OCI-LY1 (cell line): ENCODE data around the gene CNTN1.

Source experiments
- H2AFZ ChIP-seq: fragments of 200-600 bp; sonication (generic), shearing (Covaris generic); 2 replicates; pipeline ENCODE4 v1.6.0; 2014; ENCODE audit warnings: antibody characterized with exemption, mild to moderate bottlenecking, low read length
- H3F3A ChIP-seq: fragments of 200-600 bp; sonication (generic), shearing (Covaris generic); 2 replicates; pipeline ENCODE4 v1.6.0; 2014; ENCODE audit warnings: mild to moderate bottlenecking, antibody characterized with exemption, low read length, moderate library complexity; ENCODE audit not compliant: insufficient read depth
- H3K27ac ChIP-seq: fragments of 200-600 bp; sonication (generic); 2 replicates; pipeline ENCODE4 v1.5.1; 2014; ENCODE audit warnings: low read length, mixed run types, mild to moderate bottlenecking, low read depth; ENCODE audit not compliant: poor library complexity, severe bottlenecking
- H3K27me3 ChIP-seq: fragments of 200-600 bp; sonication (generic); 2 replicates; pipeline ENCODE4 v1.6.0; 2014; ENCODE audit warnings: antibody characterized with exemption, mild to moderate bottlenecking, low read length, moderate library complexity; ENCODE audit not compliant: insufficient read depth
- H3K36me3 ChIP-seq: fragments of 200-600 bp; sonication (generic); 2 replicates; pipeline ENCODE4 v1.6.1; 2014; ENCODE audit warnings: mild to moderate bottlenecking, antibody characterized with exemption, low read length, moderate library complexity, mixed read lengths; ENCODE audit not compliant: insufficient read depth
- H3K4me1 ChIP-seq: fragments of 200-600 bp; sonication (generic); 2 replicates; pipeline ENCODE4 v1.5.1; 2014; ENCODE audit warnings: mild to moderate bottlenecking, low read length, moderate library complexity; ENCODE audit not compliant: insufficient read depth, severe bottlenecking
- H3K4me2 ChIP-seq: fragments of 200-600 bp; sonication (generic), shearing (Covaris generic); 2 replicates; pipeline ENCODE4 v1.6.1; 2014; ENCODE audit warnings: low read length
- H3K4me3 ChIP-seq: fragments of 200-600 bp; sonication (generic); 2 replicates; pipeline ENCODE4 v1.5.1; 2014; ENCODE audit warnings: low read length, low read depth, mild to moderate bottlenecking, mixed read lengths; ENCODE audit not compliant: poor library complexity, severe bottlenecking
- H3K79me2 ChIP-seq: fragments of 200-600 bp; shearing (Covaris generic); 2 replicates; pipeline ENCODE4 v1.6.1; 2016; ENCODE audit warnings: mixed run types, low read length, mixed read lengths; ENCODE audit not compliant: insufficient read depth
- H3K9ac ChIP-seq: fragments of 200-600 bp; sonication (generic), shearing (Covaris generic); 2 replicates; pipeline ENCODE4 v1.6.1; 2014; ENCODE audit warnings: mild to moderate bottlenecking, low read length, mixed read lengths
- H3K9me2 ChIP-seq: fragments of 200-600 bp; sonication (generic), shearing (Covaris generic); 2 replicates; pipeline ENCODE4 v1.6.1; 2014; ENCODE audit warnings: low read depth, mild to moderate bottlenecking, low read length, mixed read lengths
- H3K9me3 ChIP-seq: fragments of 200-600 bp; shearing (Covaris generic); 2 replicates; pipeline ENCODE4 v1.6.1; 2014; ENCODE audit warnings: low read length, mixed read lengths
- H4K20me1 ChIP-seq: fragments of 200-600 bp; sonication (generic), shearing (Covaris generic); 2 replicates; pipeline ENCODE4 v1.6.0; 2016; ENCODE audit warnings: mild to moderate bottlenecking, low read length; ENCODE audit not compliant: insufficient read depth
- CTCF ChIP-seq: fragments of 200-600 bp; sonication (generic), shearing (Covaris generic); IDR thresholded peaks from 2 replicates; pipeline ENCODE4 v1.5.1; 2017; ENCODE audit warnings: mild to moderate bottlenecking, antibody characterized with exemption, low read length, moderate library complexity, mixed read lengths
- EZH2 ChIP-seq: fragments of 200-600 bp; sonication (generic), shearing (Covaris generic); IDR thresholded peaks from 2 replicates; pipeline ENCODE4 v1.8.0; 2017; ENCODE audit warnings: borderline replicate concordance, mixed run types, mild to moderate bottlenecking, antibody characterized with exemption, low read length, moderate library complexity, mixed read lengths

CNTN1 gene

GRCh38 chr12:40898505-40898904, 206.3 kb downstream of the CNTN1 start:
- no peaks in the 10 kb centered on the region for H3F3A ChIP-seq
- no peaks in the 10 kb centered on the region for H3K9me2 ChIP-seq
- H3K4me3 ChIP-seq: no peak overlapping the region
- H3K4me2 ChIP-seq: no peak overlapping the region
- H3K4me1 ChIP-seq: no peaks in the 10 kb centered on the region
- H3K9ac ChIP-seq: no peak overlapping the region
- H4K20me1 ChIP-seq: no peaks in the 10 kb centered on the region
- no peaks in the 10 kb centered on the region for H3K9me3 ChIP-seq
- H3K27me3 ChIP-seq: no peaks in the 10 kb centered on the region
- no peak for TF ChIP-seq CTCF
- no peak for TF ChIP-seq EZH2
- H2AFZ ChIP-seq: no peak overlapping the region
- H3K79me2 ChIP-seq: no peaks in the 10 kb centered on the region
- H3K36me3 ChIP-seq: no peaks in the 10 kb centered on the region
- no peak overlapping the region for H3K27ac ChIP-seq

- Histone ChIP-seq H3F3A (no peaks in the 10 kb centered on the region), H3K9me2 (no peaks in the 10 kb centered on the region), H2AFZ (no peak overlapping the region), H3K9ac (no peak overlapping the region), H3K36me3 (no peaks in the 10 kb centered on the region), H3K4me3 (no peak overlapping the region), H3K4me1 (no peaks in the 10 kb centered on the region), H3K79me2 (no peaks in the 10 kb centered on the region), H3K9me3 (no peaks in the 10 kb centered on the region), H3K27me3 (no peaks in the 10 kb centered on the region), H4K20me1 (no peaks in the 10 kb centered on the region), H3K27ac (no peak overlapping the region), H3K4me2 (no peak overlapping the region)
- TF ChIP-seq CTCF (no peak), EZH2 (no peak)
Observed at GRCh38 chr12:40903040-40903439, 210.8 kb downstream of the CNTN1 start.

GRCh38 chr12:40907115-40907527, 214.9 kb downstream of the CNTN1 start:
- H3K27ac ChIP-seq: no peak overlapping the region
- no peaks in the 10 kb centered on the region for H3K9me2 ChIP-seq
- H3K79me2 ChIP-seq: no peaks in the 10 kb centered on the region
- TF ChIP-seq EZH2 (no peak), CTCF (no peak)
- H2AFZ ChIP-seq: no peak overlapping the region
- no peak overlapping the region for H3K4me2 ChIP-seq
- no peak overlapping the region for H3K4me3 ChIP-seq
- no peaks in the 10 kb centered on the region for H3K36me3 ChIP-seq
- H3K9ac ChIP-seq: no peak overlapping the region
- H3K9me3 ChIP-seq: no peaks in the 10 kb centered on the region
- no peaks in the 10 kb centered on the region for H3K27me3 ChIP-seq
- H3F3A ChIP-seq: no peaks in the 10 kb centered on the region
- H4K20me1 ChIP-seq: no peaks in the 10 kb centered on the region
- no peaks in the 10 kb centered on the region for H3K4me1 ChIP-seq
